ENCODE data around the gene PRODH2. TPM values are rescaled to one million over a fixed set of nuclear protein-coding genes. Genes with fewer than 3 reads are reported as not detected.

The PRODH2 gene
- total RNA-seq, 1 experiment from 2014 or later: 0.44 TPM

DNA sequence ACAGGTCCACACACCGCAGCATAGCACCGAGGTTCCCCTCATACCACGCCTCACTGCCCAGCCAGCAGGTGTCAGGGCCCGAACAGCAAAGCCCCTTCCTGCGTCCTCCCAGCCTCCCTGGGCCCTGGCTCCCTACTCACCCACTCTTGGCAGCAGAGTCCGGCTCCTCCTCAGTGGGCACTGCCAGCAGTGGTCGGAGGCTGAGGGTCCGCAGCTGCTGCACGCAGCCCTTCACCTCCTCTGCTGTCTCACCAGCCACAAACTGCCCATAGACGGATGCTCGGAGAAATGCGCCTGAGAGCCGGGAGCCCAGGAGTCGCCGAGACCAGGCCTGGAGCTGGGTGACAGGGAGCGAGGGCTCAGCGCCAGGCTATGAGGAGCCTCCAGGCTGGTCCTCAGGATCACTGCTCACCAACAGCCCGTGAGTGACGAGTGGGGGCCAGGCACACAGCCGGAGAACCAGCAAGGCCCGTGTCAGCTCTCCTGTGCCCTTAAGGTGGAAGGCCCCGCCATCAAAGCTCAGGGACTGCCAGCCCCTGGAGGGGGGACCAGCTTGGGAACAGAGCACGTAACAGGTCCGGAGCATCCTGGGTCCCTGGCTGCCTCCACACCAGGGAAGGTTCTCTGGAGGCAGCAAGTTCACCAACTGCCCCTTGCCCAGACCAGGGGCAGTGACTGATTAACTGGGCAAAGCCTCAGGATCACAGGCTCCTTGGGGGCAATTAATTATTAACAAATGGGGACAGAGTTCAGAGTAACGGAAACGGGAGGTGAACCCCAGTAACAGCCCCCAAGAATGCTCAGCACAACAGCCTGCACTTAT lies at the start of gene PRODH2 (continued):
- TF ChIP-seq SIN3A (IDR thresholded peaks at IDR 0.05; ENCODE audit: low read depth) (no peak), CBX3 (IDR thresholded peaks at IDR 0.05; ENCODE audit: low read depth) (no peak), SRF (IDR thresholded peaks at IDR 0.05; ENCODE audit: low read depth) (no peak)
- TF ChIP-seq, protein P1, sequence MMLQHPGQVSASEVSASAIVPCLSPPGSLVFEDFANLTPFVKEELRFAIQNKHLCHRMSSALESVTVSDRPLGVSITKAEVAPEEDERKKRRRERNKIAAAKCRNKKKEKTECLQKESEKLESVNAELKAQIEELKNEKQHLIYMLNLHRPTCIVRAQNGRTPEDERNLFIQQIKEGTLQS (IDR thresholded peaks at IDR 0.05): no peak

DNA sequence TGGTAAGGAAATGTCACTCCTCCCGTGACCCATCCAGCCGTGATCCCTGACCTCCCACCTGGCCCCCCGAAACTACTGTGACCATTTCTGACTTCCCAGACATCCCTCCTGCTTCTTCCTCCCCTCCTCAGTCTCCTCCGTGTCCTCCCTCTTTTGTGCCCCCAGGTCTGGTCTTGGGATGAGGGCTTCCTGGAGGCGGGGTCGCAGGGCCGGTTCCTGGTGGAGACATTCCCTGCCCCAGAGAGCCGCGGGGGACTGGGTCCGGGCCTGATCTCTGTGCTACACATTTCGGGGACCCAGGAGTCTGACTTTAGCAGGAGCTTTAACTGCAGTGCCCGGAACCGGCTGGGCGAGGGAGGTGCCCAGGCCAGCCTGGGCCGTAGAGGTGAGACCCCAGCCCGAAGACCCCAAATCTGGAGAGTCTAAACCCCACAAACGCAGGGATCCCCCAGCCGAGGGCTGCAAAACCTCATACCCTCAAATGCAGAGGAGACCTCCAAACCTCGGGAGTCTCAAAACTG lies 49.1 kb upstream of the PRODH2 start:
- H3K79me2 ChIP-seq (ENCODE audit: insufficient read depth, low read length): no peaks in the 10 kb centered on the region
- no TSS peak for BruUV-seq (replicated peaks)
- no peaks in the 10 kb centered on the region for H3K27me3 ChIP-seq (ENCODE audit: insufficient read depth, low read length)
- no peaks in the 10 kb centered on the region for H3K36me3 ChIP-seq (ENCODE audit: control insufficient read depth in 1 of 2, insufficient read depth in 2 of 2, low read length in 2 of 2)
- ATAC-seq (no peak), DNase-seq (ENCODE audit: low read depth, low spot score) (no peak)
- peak overlapping the region; percentile 68 for H3K4me2 ChIP-seq (ENCODE audit: low read length)
- no peak overlapping the region for H2AFZ ChIP-seq (ENCODE audit: low read depth, low read length, poor library complexity, severe bottlenecking)
- H4K20me1 ChIP-seq (ENCODE audit: insufficient read depth): no peaks in the 10 kb centered on the region
- no peaks in the 10 kb centered on the region for H3K9me2 ChIP-seq (ENCODE audit: insufficient read depth)
- H3K9ac ChIP-seq (ENCODE audit: low read length): no peak overlapping the region
- 0 out of 4 replicates have a peak overlapping the region, but pooled peaks of 1 of the 2 experiments have one; percentile 26 for H3K4me3 ChIP-seq (replicated peaks in 1 of 2; ENCODE audit: low read depth in 1 of 2, low read length in 2 of 2)
- POLR2A ChIA-PET: interaction anchor here (1.6 kb wide), 1 partner anchor 18 kb away, joined by 4 read pairs; no protein-coding TSS in a partner anchor
- intact Hi-C loops (cut with micrococcal nuclease): no loop called here
- CTCF ChIA-PET: no interaction called here
- H3K9me3 ChIP-seq (ENCODE audit: control insufficient read depth in 1 of 2, insufficient read depth in 1 of 2, low read depth in 1 of 2, low read length in 2 of 2): no peaks in the 10 kb centered on the region
- H3K27ac ChIP-seq (ENCODE audit: low read depth, low read length): no peak overlapping the region
- TF ChIP-seq, protein P1 (IDR thresholded peaks at IDR 0.05): no peak
- no peak for TF ChIP-seq JUND (IDR thresholded peaks at IDR 0.05)
- TF ChIP-seq EGR1 (IDR thresholded peaks at IDR 0.05; ENCODE audit: low read depth): no peak
- TF ChIP-seq, protein P2, sequence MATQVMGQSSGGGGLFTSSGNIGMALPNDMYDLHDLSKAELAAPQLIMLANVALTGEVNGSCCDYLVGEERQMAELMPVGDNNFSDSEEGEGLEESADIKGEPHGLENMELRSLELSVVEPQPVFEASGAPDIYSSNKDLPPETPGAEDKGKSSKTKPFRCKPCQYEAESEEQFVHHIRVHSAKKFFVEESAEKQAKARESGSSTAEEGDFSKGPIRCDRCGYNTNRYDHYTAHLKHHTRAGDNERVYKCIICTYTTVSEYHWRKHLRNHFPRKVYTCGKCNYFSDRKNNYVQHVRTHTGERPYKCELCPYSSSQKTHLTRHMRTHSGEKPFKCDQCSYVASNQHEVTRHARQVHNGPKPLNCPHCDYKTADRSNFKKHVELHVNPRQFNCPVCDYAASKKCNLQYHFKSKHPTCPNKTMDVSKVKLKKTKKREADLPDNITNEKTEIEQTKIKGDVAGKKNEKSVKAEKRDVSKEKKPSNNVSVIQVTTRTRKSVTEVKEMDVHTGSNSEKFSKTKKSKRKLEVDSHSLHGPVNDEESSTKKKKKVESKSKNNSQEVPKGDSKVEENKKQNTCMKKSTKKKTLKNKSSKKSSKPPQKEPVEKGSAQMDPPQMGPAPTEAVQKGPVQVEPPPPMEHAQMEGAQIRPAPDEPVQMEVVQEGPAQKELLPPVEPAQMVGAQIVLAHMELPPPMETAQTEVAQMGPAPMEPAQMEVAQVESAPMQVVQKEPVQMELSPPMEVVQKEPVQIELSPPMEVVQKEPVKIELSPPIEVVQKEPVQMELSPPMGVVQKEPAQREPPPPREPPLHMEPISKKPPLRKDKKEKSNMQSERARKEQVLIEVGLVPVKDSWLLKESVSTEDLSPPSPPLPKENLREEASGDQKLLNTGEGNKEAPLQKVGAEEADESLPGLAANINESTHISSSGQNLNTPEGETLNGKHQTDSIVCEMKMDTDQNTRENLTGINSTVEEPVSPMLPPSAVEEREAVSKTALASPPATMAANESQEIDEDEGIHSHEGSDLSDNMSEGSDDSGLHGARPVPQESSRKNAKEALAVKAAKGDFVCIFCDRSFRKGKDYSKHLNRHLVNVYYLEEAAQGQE (IDR thresholded peaks at IDR 0.05; ENCODE audit: low read depth): no peak
- no peak for TF ChIP-seq CBX3 (IDR thresholded peaks at IDR 0.05; ENCODE audit: low read depth)
- no peak for TF ChIP-seq POLR2AphosphoS5 (IDR thresholded peaks at IDR 0.05; ENCODE audit: low read depth, low read length)
- TF ChIP-seq EZH2 (IDR thresholded peaks at IDR 0.05): no peak
- no peak for TF ChIP-seq FOSL1 (IDR thresholded peaks at IDR 0.05; ENCODE audit: low read depth)
- TF ChIP-seq CEBPB (IDR thresholded peaks at IDR 0.05; ENCODE audit: low read depth): no peak
- no peak for TF ChIP-seq SRF (IDR thresholded peaks at IDR 0.05; ENCODE audit: low read depth)
- no peak for TF ChIP-seq YY1 (IDR thresholded peaks at IDR 0.05; ENCODE audit: extremely low read depth, insufficient replicate concordance, low read depth, low read length)
- TF ChIP-seq ZFX (IDR thresholded peaks at IDR 0.05): no peak
- no peak for TF ChIP-seq POLR2A (IDR thresholded peaks at IDR 0.05; ENCODE audit: borderline replicate concordance, extremely low read depth, insufficient read depth, insufficient read length)
- RAD21 ChIA-PET (ENCODE audit: low non-redundant PET in 1 of 2, low total read pairs in 2 of 2, uncharacterized antibody in 2 of 2, unreplicated experiment in 2 of 2): no interaction called here
- peaks cover 2 to 13% of the 10 kb centered on the region in 2 experiments; a peak in 3 of 4 replicates for H3K4me1 ChIP-seq (ENCODE audit: control insufficient read depth in 1 of 2, insufficient read depth in 2 of 2, low read length in 2 of 2)
